SK-N-SH (cell line): ENCODE results near the gene OSBPL8. TPM values are rescaled to one million over a fixed set of nuclear protein-coding genes. Genes with fewer than 3 reads are reported as not detected.

Source experiments
- CTCF ChIA-PET: fragments of 300-600, 350-600 bp; formaldehyde crosslinking; extraction: SDS; loops from one replicate; lab custom pipeline; 2021; lab: Yijun Ruan, JAX
- POLR2A ChIA-PET: fragments of 350-600 bp; sonication (Branson Sonifier 250); formaldehyde crosslinking; extraction: SDS; loops from one replicate; lab custom pipeline; 2020; ENCODE audit warnings: antibody characterized with exemption, inconsistent platforms; lab: Yijun Ruan, JAX
- DNase-seq: peaks from one replicate; pipeline ENCODE4 v3.0.0; 2012
- H2AFZ ChIP-seq: fragments of 200-600 bp; sonication (generic); 2 replicates; pipeline ENCODE4 v1.8.1; 2016; ENCODE audit warnings: antibody characterized with exemption, mild to moderate bottlenecking, low read depth
- H3F3A ChIP-seq: fragments of 200-600 bp; sonication (generic); replicated peaks from 2 replicates; pipeline ENCODE3; 2016; ENCODE audit warnings: antibody characterized with exemption, mild to moderate bottlenecking; ENCODE audit not compliant: insufficient read depth
- H3K27ac ChIP-seq, 2 experiments: fragments of 200-500 bp in 1 of 2; fragments of 200-600 bp in 1 of 2; sonication (Bioruptor generic) in 1 of 2; sonication (generic), shearing (Covaris generic) in 1 of 2; 2 replicates each; pipeline versions ENCODE4 v1.5.1 to v1.6.1; 2014 to 2016; ENCODE audit warnings: low read depth in 2 of 2, inconsistent platforms in 1 of 2, low read length in 1 of 2, mild to moderate bottlenecking in 1 of 2, mixed read lengths in 1 of 2
- H3K27me3 ChIP-seq: fragments of 200-600 bp; sonication (generic), shearing (Covaris generic); 2 replicates; pipeline ENCODE4 v1.6.1; 2016; ENCODE audit warnings: mixed run types; ENCODE audit not compliant: insufficient read depth
- H3K36me3 ChIP-seq, 2 experiments: fragments of 200-500 bp in 1 of 2; fragments of 200-600 bp in 1 of 2; sonication (Bioruptor generic) in 1 of 2; sonication (generic) in 1 of 2; replicated peaks in 1 of 2; 2 replicates each; pipeline versions ENCODE3 to v1.5.1; 2014 to 2016; ENCODE audit warnings: low read length in 1 of 2, mild to moderate bottlenecking in 1 of 2; ENCODE audit not compliant: insufficient read depth in 2 of 2, control insufficient read depth in 1 of 2
- H3K4me1 ChIP-seq, 2 experiments: fragments of 200-500 bp in 1 of 2; fragments of 200-600 bp in 1 of 2; sonication (Bioruptor generic) in 1 of 2; sonication (generic), shearing (Covaris generic) in 1 of 2; 2 replicates each; pipeline versions ENCODE4 v1.5.1 to v1.6.1; 2014 to 2016; ENCODE audit warnings: low read depth in 1 of 2, low read length in 1 of 2, mixed run types in 1 of 2; ENCODE audit not compliant: insufficient read depth in 2 of 2, control insufficient read depth in 1 of 2
- H3K4me2 ChIP-seq: fragments of 200-600 bp; sonication (generic), shearing (Covaris generic); 2 replicates; pipeline ENCODE4 v1.6.1; 2017; ENCODE audit warnings: mixed run types
- H3K4me3 ChIP-seq, 2 experiments: fragments of 200-500 bp in 1 of 2; fragments of 200-600 bp in 1 of 2; sonication (Bioruptor generic) in 1 of 2; sonication (generic), shearing (Covaris generic) in 1 of 2; 2 replicates each; pipeline versions ENCODE4 v1.5.1 to v1.8.1; 2014 to 2016; ENCODE audit warnings: low read depth in 2 of 2, inconsistent platforms in 1 of 2, low read length in 1 of 2, mild to moderate bottlenecking in 1 of 2, mixed read lengths in 1 of 2, moderate library complexity in 1 of 2
- H3K79me2 ChIP-seq: fragments of 200-600 bp; sonication (generic); 2 replicates; pipeline ENCODE4 v1.8.1; 2017; ENCODE audit warnings: mild to moderate bottlenecking; ENCODE audit not compliant: insufficient read depth
- H3K9ac ChIP-seq: fragments of 200-600 bp; sonication (generic); 2 replicates; pipeline ENCODE4 v1.6.1; 2017; ENCODE audit warnings: mixed run types
- H3K9me2 ChIP-seq: fragments of 200-600 bp; sonication (generic); 2 replicates; pipeline ENCODE4 v1.6.1; 2017; ENCODE audit warnings: mixed run types
- H3K9me3 ChIP-seq: fragments of 200-600 bp; sonication (generic); 2 replicates; pipeline ENCODE4 v1.6.1; 2017; ENCODE audit warnings: mixed run types, mild to moderate bottlenecking, moderate library complexity
- H4K20me1 ChIP-seq: fragments of 200-600 bp; sonication (generic); 2 replicates; pipeline ENCODE4 v1.6.1; 2017; ENCODE audit warnings: mild to moderate bottlenecking, mixed run types; ENCODE audit not compliant: insufficient read depth
- CHD2 ChIP-seq: fragments of 150-350 bp; IDR thresholded peaks from 2 replicates; pipeline ENCODE4 v1.6.1; 2018; ENCODE audit warnings: low read length; ENCODE audit not compliant: partially characterized antibody
- CTCF ChIP-seq: fragments of 200-600 bp; sonication (generic); IDR thresholded peaks from 2 replicates; pipeline ENCODE4 v1.6.1; 2017; ENCODE audit warnings: antibody characterized with exemption, mild to moderate bottlenecking, moderate library complexity
- EZH2phosphoT487 ChIP-seq: fragments of 200-600 bp; sonication (generic); IDR thresholded peaks from 2 replicates; pipeline ENCODE4 v1.6.1; 2017; ENCODE audit warnings: low read depth, mixed run types, mild to moderate bottlenecking, antibody characterized with exemption, moderate library complexity, borderline replicate concordance
- FOXJ3 ChIP-seq: sonication (generic); formaldehyde crosslinking; IDR thresholded peaks from 2 replicates; pipeline ENCODE4 v1.5.1; 2020; ENCODE audit warnings: mild to moderate bottlenecking, missing genetic modification reagents
- FOXM1 ChIP-seq: IDR thresholded peaks from 2 replicates; pipeline ENCODE4 v1.4.0; 2012; ENCODE audit warnings: low read depth, mild to moderate bottlenecking
- GATA2 ChIP-seq: sonication (generic); formaldehyde crosslinking; IDR thresholded peaks from 2 replicates; pipeline ENCODE4 v1.5.0; 2020; ENCODE audit warnings: mild to moderate bottlenecking, missing genetic modification reagents
- IRF3 ChIP-seq: fragments of 150-350 bp; IDR thresholded peaks from 2 replicates; pipeline ENCODE4 v1.6.1; 2016; ENCODE audit warnings: mild to moderate bottlenecking, low read depth, low read length
- JUND ChIP-seq: IDR thresholded peaks from 2 replicates; pipeline ENCODE4 v1.4.0; 2012
- NRF1 ChIP-seq: IDR thresholded peaks from 2 replicates; pipeline ENCODE4 v1.6.1; 2012; ENCODE audit warnings: low read depth, mild to moderate bottlenecking, low read length
- POLR2AphosphoS5 ChIP-seq: IDR thresholded peaks from 2 replicates; pipeline ENCODE4 v1.6.1; 2012; ENCODE audit warnings: low read depth, low read length
- RAD21 ChIP-seq: IDR thresholded peaks from 2 replicates; pipeline ENCODE4 v1.6.1; 2012; ENCODE audit warnings: mild to moderate bottlenecking, low read length
- RCOR1 ChIP-seq: fragments of 150-350 bp; IDR thresholded peaks from 2 replicates; pipeline ENCODE4 v1.6.1; 2017; ENCODE audit warnings: antibody characterized with exemption, low read length
- RXRA ChIP-seq: IDR thresholded peaks from 2 replicates; pipeline ENCODE4 v1.4.0; 2012; ENCODE audit warnings: low read depth, mild to moderate bottlenecking, borderline replicate concordance
- SIN3A ChIP-seq: IDR thresholded peaks from 2 replicates; pipeline ENCODE4 v1.6.1; 2012; ENCODE audit warnings: low read depth, mild to moderate bottlenecking, low read length, moderate library complexity, borderline replicate concordance
- SMC3 ChIP-seq: IDR thresholded peaks from 2 replicates; pipeline ENCODE4 v1.6.1; 2012; ENCODE audit warnings: low read depth, low read length, improper control_type of control experiment
- TCF12 ChIP-seq: IDR thresholded peaks from 2 replicates; pipeline ENCODE4 v1.4.0; 2012
- TEAD4 ChIP-seq: IDR thresholded peaks from 2 replicates; pipeline ENCODE4 v1.4.0; 2012; ENCODE audit warnings: mild to moderate bottlenecking, borderline replicate concordance; ENCODE audit not compliant: insufficient read depth
- WGBS: methylation state at CpG from one replicate; pipeline ENCODE4 v1.1.6; 2017; ENCODE audit warnings: low lambda C conversion rate; 5-methylcytosine and 5-hydroxymethylcytosine counted together
- polyA plus RNA-seq, 3 experiments: library from polyadenylated mRNA; depleted of rRNA; stranded (reverse); fragments of >200 nt; gene quantifications; 2 replicates each; pipeline ENCODE4 v1.2.3, GENCODE V29; 2012
- TF ChIP-seq, protein P1 (sequence below): IDR thresholded peaks from 2 replicates; pipeline ENCODE4 v1.6.1; 2012; ENCODE audit warnings: mild to moderate bottlenecking, low read depth, low read length, moderate library complexity
- TF ChIP-seq, protein P2 (sequence below): IDR thresholded peaks from 2 replicates; pipeline ENCODE4 v1.4.0; 2012; ENCODE audit warnings: low read depth

Gene OSBPL8
- polyA plus RNA-seq, 1 of the 3 experiments (the other 2 are of a cell fraction) = 10.6 TPM

- peaks cover 0 to 28% of the 10 kb centered on the region in 2 experiments; a peak in 3 of 4 replicates for H3K4me1 ChIP-seq
- no peaks in the 10 kb centered on the region for H3K27me3 ChIP-seq
- peaks cover 38% of the 10 kb centered on the region for H3F3A ChIP-seq
- H3K4me2 ChIP-seq = no peak overlapping the region
- no peaks in the 10 kb centered on the region; the same call in 1 of the 2 replicates for H3K9me2 ChIP-seq
- H3K4me3 ChIP-seq = no peak overlapping the region
- POLR2A ChIA-PET = no interaction called here
- CTCF ChIA-PET = interaction anchor here (1.0 to 1.2 kb wide), 2 partner anchors 9 to 23 kb away, joined by 3 to 8 read pairs; no protein-coding TSS in a partner anchor
- H4K20me1 ChIP-seq = no peaks in the 10 kb centered on the region
- no peak overlapping the region for H2AFZ ChIP-seq
- peaks cover 3 to 38% of the 10 kb centered on the region in 2 experiments for H3K36me3 ChIP-seq
- H3K79me2 ChIP-seq = peaks cover 82% of the 10 kb centered on the region
- no peak for DNase-seq
- no peak overlapping the region for H3K27ac ChIP-seq
- WGBS = 97% methylated on average over 1 of the region's 1 CpG
- TF ChIP-seq RCOR1 (no peak), RAD21 (no peak), CTCF (no peak), SMC3 (no peak), JUND (no peak), FOXJ3 (no peak), TEAD4 (no peak), SIN3A (no peak), FOXM1 (no peak), TCF12 (no peak), EZH2phosphoT487 (no peak), POLR2AphosphoS5 (no peak), GATA2 (CRISPR knock-in tag) (no peak), CHD2 (no peak), RXRA (no peak), NRF1 (no peak), IRF3 (no peak)
- TF ChIP-seq, protein P1, sequence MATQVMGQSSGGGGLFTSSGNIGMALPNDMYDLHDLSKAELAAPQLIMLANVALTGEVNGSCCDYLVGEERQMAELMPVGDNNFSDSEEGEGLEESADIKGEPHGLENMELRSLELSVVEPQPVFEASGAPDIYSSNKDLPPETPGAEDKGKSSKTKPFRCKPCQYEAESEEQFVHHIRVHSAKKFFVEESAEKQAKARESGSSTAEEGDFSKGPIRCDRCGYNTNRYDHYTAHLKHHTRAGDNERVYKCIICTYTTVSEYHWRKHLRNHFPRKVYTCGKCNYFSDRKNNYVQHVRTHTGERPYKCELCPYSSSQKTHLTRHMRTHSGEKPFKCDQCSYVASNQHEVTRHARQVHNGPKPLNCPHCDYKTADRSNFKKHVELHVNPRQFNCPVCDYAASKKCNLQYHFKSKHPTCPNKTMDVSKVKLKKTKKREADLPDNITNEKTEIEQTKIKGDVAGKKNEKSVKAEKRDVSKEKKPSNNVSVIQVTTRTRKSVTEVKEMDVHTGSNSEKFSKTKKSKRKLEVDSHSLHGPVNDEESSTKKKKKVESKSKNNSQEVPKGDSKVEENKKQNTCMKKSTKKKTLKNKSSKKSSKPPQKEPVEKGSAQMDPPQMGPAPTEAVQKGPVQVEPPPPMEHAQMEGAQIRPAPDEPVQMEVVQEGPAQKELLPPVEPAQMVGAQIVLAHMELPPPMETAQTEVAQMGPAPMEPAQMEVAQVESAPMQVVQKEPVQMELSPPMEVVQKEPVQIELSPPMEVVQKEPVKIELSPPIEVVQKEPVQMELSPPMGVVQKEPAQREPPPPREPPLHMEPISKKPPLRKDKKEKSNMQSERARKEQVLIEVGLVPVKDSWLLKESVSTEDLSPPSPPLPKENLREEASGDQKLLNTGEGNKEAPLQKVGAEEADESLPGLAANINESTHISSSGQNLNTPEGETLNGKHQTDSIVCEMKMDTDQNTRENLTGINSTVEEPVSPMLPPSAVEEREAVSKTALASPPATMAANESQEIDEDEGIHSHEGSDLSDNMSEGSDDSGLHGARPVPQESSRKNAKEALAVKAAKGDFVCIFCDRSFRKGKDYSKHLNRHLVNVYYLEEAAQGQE = no peak
- TF ChIP-seq, protein P2, sequence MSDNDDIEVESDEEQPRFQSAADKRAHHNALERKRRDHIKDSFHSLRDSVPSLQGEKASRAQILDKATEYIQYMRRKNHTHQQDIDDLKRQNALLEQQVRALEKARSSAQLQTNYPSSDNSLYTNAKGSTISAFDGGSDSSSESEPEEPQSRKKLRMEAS = no peak
- no peak overlapping the region for H3K9ac ChIP-seq
- no peaks in the 10 kb centered on the region for H3K9me3 ChIP-seq
Measured at GRCh38 chr12:76446090-76446489, 113.5 kb downstream of the OSBPL8 start.
